OCI-M2 (cell line): ENCODE data around the gene MYCN.

Experiments
- DNase-seq: peaks from one replicate; lab custom pipeline; 2025; ENCODE audit not compliant: unreplicated experiment; lab: John Stamatoyannopoulos, UW

Gene MYCN

GRCh38 chr2:15930589-15931318, 9.6 kb upstream of the MYCN start:
- DNase-seq = no peak

GRCh38 chr2:15931319-15931890, 8.9 kb upstream of the MYCN start:
- no peak for DNase-seq

- no peak for DNase-seq
These were observed 8.4 kb upstream of the MYCN start for GRCh38 chr2:15931950-15932349.

GRCh38 chr2:15932394-15933183, 7.8 kb upstream of the MYCN start:
- DNase-seq = no peak

GRCh38 chr2:15933184-15933845, 7.0 kb upstream of the MYCN start:
- DNase-seq = no peak

- no peak for DNase-seq
These were observed 5.9 kb upstream of the MYCN start for GRCh38 chr2:15934291-15934945.

- no peak for DNase-seq
These were observed 5.2 kb upstream of the MYCN start for GRCh38 chr2:15935189-15935588.

GRCh38 chr2:15935675-15936074, 4.7 kb upstream of the MYCN start:
- no peak for DNase-seq

GRCh38 chr2:15936277-15937104, 3.9 kb upstream of the MYCN start:
- no peak for DNase-seq

- no peak for DNase-seq
These were observed 3.1 kb upstream of the MYCN start for GRCh38 chr2:15937105-15937881.

GRCh38 chr2:15937882-15938802, 2.2 kb upstream of the MYCN start:
- DNase-seq = no peak

- DNase-seq = no peak
These were observed 1.4 kb upstream of the MYCN start for GRCh38 chr2:15938803-15939555.

GRCh38 chr2:15939556-15939853, 845 bp upstream of the MYCN start:
- DNase-seq = no peak

- DNase-seq = no peak
These were observed 521 bp downstream of the MYCN start for GRCh38 chr2:15940661-15941480.

- no peak for DNase-seq
These were observed 1.1 kb downstream of the MYCN start for GRCh38 chr2:15941481-15941850.

GRCh38 chr2:15941871-15942710, 1.7 kb downstream of the MYCN start:
- no peak for DNase-seq
